Umbilical cord (tissue), 2 donors: ENCODE measurements around the gene RBM23. TPM values are rescaled to one million over a fixed set of nuclear protein-coding genes. Genes with fewer than 3 reads are reported as not detected.
"Not testable (repeated sequence)": the region's sequence is repeated elsewhere in the genome, so short reads cannot be mapped to it uniquely, and the experiment has no call there.

Experiments
- DNase-seq: peaks from one replicate; pipeline ENCODE4 v3.0.0-alpha.2; 2015; ENCODE audit warnings: low spot score
- total RNA-seq: library from RNA; depleted of rRNA; stranded (reverse); fragments of >200 nt; gene quantifications from one replicate; pipeline ENCODE4 v1.2.3, GENCODE V29; 2014; ENCODE audit warnings: low replicate concordance; ENCODE audit not compliant: insufficient read depth

RBM23 gene
- total RNA-seq: 56.8 TPM

- DNase-seq: peak; percentile 100
These were observed at the start of gene RBM23 for GRCh38 chr14:22918804-22919600. TSS of gene RBM23 (minus strand) at chr14:22919149.

- no peak for DNase-seq
These were observed 47.9 kb upstream of the RBM23 start for GRCh38 chr14:22966783-22967269.

GRCh38 chr14:22965916-22966782 is 47.2 kb upstream of the RBM23 start:
- not testable (repeated sequence) for DNase-seq

- no peak for DNase-seq
These were observed 43.2 kb upstream of the RBM23 start for GRCh38 chr14:22962061-22962676.

GRCh38 chr14:22955702-22956569 is 37.0 kb upstream of the RBM23 start:
- no peak for DNase-seq

GRCh38 chr14:22952418-22952817 is 33.5 kb upstream of the RBM23 start:
- no peak for DNase-seq

GRCh38 chr14:22951795-22952194 is 32.8 kb upstream of the RBM23 start:
- DNase-seq: not testable (repeated sequence)

- DNase-seq: no peak
These were observed 26.7 kb upstream of the RBM23 start for GRCh38 chr14:22945642-22946041.

- DNase-seq: no peak
These were observed 20.7 kb upstream of the RBM23 start for GRCh38 chr14:22939684-22940083.

GRCh38 chr14:22935156-22935555 is 16.2 kb upstream of the RBM23 start:
- no peak for DNase-seq

GRCh38 chr14:22932146-22932545 is 13.2 kb upstream of the RBM23 start:
- no peak for DNase-seq

- DNase-seq: no peak
These were observed 11.0 kb upstream of the RBM23 start for GRCh38 chr14:22929961-22930364.

GRCh38 chr14:22929104-22929960 is 10.4 kb upstream of the RBM23 start, which contains the start of gene PRMT5:
TSS of gene PRMT5 (minus strand) at chr14:22929376. CDS start at chr14:22929361, 15 bp downstream.
- DNase-seq: peak; percentile 100

GRCh38 chr14:22928237-22929103 is 9.5 kb upstream of the RBM23 start:
- peak; percentile 17 for DNase-seq

- DNase-seq: no peak
These were observed 7.4 kb upstream of the RBM23 start for GRCh38 chr14:22926316-22926715.

GRCh38 chr14:22925513-22925912 is 6.6 kb upstream of the RBM23 start:
- DNase-seq: no peak

GRCh38 chr14:22923746-22924145 is 4.8 kb upstream of the RBM23 start:
- DNase-seq: no peak

- no peak for DNase-seq
These were observed 3.3 kb upstream of the RBM23 start for GRCh38 chr14:22922294-22922693.

GRCh38 chr14:22920697-22921096 is 1.7 kb upstream of the RBM23 start:
- DNase-seq: no peak
